Neural progenitor cell (in vitro differentiated cells): ENCODE data around the gene BRDT. TPM values are rescaled to one million over a fixed set of nuclear protein-coding genes. Genes with fewer than 3 reads are reported as not detected.

Experiments
- DNase-seq: peaks from one replicate; pipeline ENCODE4 v3.0.0-alpha.2; 2016; ENCODE audit warnings: low spot score
- H2AFZ ChIP-seq: fragments of 200-600 bp; sonication (generic); replicated peaks from 2 replicates; pipeline ENCODE4 v1.6.1; 2016; ENCODE audit warnings: antibody characterized with exemption
- H3F3A ChIP-seq: fragments of 200-600 bp; sonication (generic); 2 replicates; pipeline ENCODE4 v1.6.1; 2016; ENCODE audit warnings: antibody characterized with exemption, low read depth
- H3K27ac ChIP-seq: fragments of 200-600 bp; sonication (generic); 2 replicates; pipeline ENCODE4 v1.5.1; 2016; ENCODE audit warnings: mild to moderate bottlenecking
- H3K27me3 ChIP-seq: fragments of 200-600 bp; sonication (generic); 2 replicates; pipeline ENCODE4 v1.6.1; 2016; ENCODE audit warnings: mild to moderate bottlenecking, moderate library complexity
- H3K36me3 ChIP-seq: fragments of 200-600 bp; sonication (generic); 2 replicates; pipeline ENCODE4 v1.5.1; 2016
- H3K4me1 ChIP-seq: fragments of 200-600 bp; sonication (generic); 2 replicates; pipeline ENCODE4 v1.6.1; 2016; ENCODE audit warnings: mixed run types
- H3K4me2 ChIP-seq: fragments of 200-600 bp; sonication (generic); 2 replicates; pipeline ENCODE4 v1.6.1; 2016
- H3K4me3 ChIP-seq: fragments of 200-600 bp; sonication (generic); 2 replicates; pipeline ENCODE4 v1.5.1; 2016
- H3K79me2 ChIP-seq: fragments of 200-600 bp; sonication (generic); 2 replicates; pipeline ENCODE4 v1.6.1; 2016; ENCODE audit warnings: low read depth
- H3K9ac ChIP-seq: fragments of 200-600 bp; sonication (generic); 2 replicates; pipeline ENCODE4 v1.6.1; 2016
- H3K9me3 ChIP-seq: fragments of 200-600 bp; sonication (generic); 2 replicates; pipeline ENCODE4 v1.5.1; 2016; ENCODE audit warnings: low read depth
- H4K20me1 ChIP-seq: fragments of 200-600 bp; sonication (generic); 2 replicates; pipeline ENCODE4 v1.6.1; 2016; ENCODE audit warnings: low read depth
- H3K27ac Mint-ChIP-seq: 3 replicates; pipeline ENCODE4 v1.8.0; 2021; ENCODE audit warnings: mixed read lengths
- H3K27me3 Mint-ChIP-seq: 2 replicates; pipeline ENCODE4 v1.8.0; 2022; ENCODE audit warnings: low read depth, mild to moderate bottlenecking, inconsistent platforms, moderate library complexity, mixed read lengths; ENCODE audit not compliant: insufficient read depth
- H3K36me3 Mint-ChIP-seq: 3 replicates; pipeline ENCODE4 v1.8.0; 2021; ENCODE audit warnings: mixed read lengths
- H3K4me1 Mint-ChIP-seq: 3 replicates; pipeline ENCODE4 v1.8.0; 2021; ENCODE audit warnings: mixed read lengths
- H3K4me3 Mint-ChIP-seq: 3 replicates; pipeline ENCODE4 v1.8.0; 2021; ENCODE audit warnings: mild to moderate bottlenecking, moderate library complexity, mixed read lengths
- H3K9me3 Mint-ChIP-seq: 3 replicates; pipeline ENCODE4 v1.8.0; 2020; ENCODE audit warnings: mixed read lengths
- EZH2 ChIP-seq: fragments of 200-600 bp; sonication (generic); IDR thresholded peaks from 2 replicates; pipeline ENCODE4 v1.6.1; 2017; ENCODE audit warnings: antibody characterized with exemption, mild to moderate bottlenecking, moderate library complexity
- EZH2phosphoT487 ChIP-seq: fragments of 200-600 bp; sonication (generic); IDR thresholded peaks from 2 replicates; pipeline ENCODE4 v1.6.1; 2017; ENCODE audit warnings: antibody characterized with exemption
- total RNA-seq: library from RNA; depleted of rRNA; stranded (reverse); fragments of >200 nt; gene quantifications from 2 replicates; pipeline ENCODE4 v1.2.3, GENCODE V29; 2015; ENCODE audit warnings: low replicate concordance
- TF ChIP-seq, protein P1 (sequence below): fragments of 200-600 bp; sonication (generic); IDR thresholded peaks from 2 replicates; pipeline ENCODE4 v1.5.1; 2017; ENCODE audit warnings: antibody characterized with exemption, mild to moderate bottlenecking

The BRDT gene
- total RNA-seq, 1 donor from 2014 or later: not detected

DNA sequence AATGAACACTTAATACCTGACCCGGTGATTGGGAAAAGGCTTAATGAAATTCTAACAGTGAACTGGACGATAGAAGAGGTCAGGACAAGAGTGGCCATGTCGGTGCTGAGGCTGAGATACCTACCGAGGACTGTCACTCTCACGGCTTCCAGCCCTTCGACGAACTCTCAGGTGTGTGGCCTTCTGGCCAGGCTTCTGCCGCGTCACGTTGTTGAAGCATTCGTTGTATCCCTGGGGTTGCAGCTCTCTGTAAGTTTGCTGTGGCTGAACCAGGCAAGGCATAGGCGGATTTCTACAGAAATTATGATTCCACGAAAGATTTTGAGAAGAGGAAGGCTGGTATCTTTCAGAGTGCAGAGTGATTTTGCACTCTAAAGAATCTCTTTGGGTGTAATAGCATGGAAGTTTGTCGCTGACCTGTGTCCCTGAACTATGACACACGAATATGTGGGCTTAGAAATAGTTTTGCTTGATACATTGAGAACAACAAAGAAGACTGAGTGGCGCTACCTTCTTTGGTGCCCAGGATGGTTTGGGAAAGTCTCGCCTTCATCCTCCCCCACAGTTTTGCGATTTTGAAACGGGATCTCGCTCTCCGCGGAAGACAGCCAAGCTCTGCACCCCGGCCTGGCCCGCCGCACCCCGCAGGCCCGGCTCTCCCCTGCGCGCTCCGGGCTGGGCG lies 80.2 kb downstream of the BRDT start:
- DNase-seq: peak; percentile 5
- Histone ChIP-seq H4K20me1 (no peaks in the 10 kb centered on the region), H3K4me1 (peaks cover 10% of the 10 kb centered on the region), H3K9ac (no peak overlapping the region), H3F3A (no peaks in the 10 kb centered on the region), H3K27me3 (peaks cover 24% of the 10 kb centered on the region), H3K36me3 (no peaks in the 10 kb centered on the region), H3K4me2 (peak overlapping the region; percentile 99), H3K27ac (no peak overlapping the region), H2AFZ (peak overlapping the region; percentile 100), H3K9me3 (no peaks in the 10 kb centered on the region), H3K79me2 (no peaks in the 10 kb centered on the region), H3K4me3 (peak overlapping the region; percentile 87)
- peaks cover 15% of the 10 kb centered on the region for H3K9me3 Mint-ChIP-seq
- H3K27me3 Mint-ChIP-seq: peaks cover 6% of the 10 kb centered on the region
- H3K36me3 Mint-ChIP-seq: peaks cover 7% of the 10 kb centered on the region
- peaks cover 18% of the 10 kb centered on the region for H3K4me1 Mint-ChIP-seq
- TF ChIP-seq EZH2phosphoT487: no peak
- TF ChIP-seq, protein P1, sequence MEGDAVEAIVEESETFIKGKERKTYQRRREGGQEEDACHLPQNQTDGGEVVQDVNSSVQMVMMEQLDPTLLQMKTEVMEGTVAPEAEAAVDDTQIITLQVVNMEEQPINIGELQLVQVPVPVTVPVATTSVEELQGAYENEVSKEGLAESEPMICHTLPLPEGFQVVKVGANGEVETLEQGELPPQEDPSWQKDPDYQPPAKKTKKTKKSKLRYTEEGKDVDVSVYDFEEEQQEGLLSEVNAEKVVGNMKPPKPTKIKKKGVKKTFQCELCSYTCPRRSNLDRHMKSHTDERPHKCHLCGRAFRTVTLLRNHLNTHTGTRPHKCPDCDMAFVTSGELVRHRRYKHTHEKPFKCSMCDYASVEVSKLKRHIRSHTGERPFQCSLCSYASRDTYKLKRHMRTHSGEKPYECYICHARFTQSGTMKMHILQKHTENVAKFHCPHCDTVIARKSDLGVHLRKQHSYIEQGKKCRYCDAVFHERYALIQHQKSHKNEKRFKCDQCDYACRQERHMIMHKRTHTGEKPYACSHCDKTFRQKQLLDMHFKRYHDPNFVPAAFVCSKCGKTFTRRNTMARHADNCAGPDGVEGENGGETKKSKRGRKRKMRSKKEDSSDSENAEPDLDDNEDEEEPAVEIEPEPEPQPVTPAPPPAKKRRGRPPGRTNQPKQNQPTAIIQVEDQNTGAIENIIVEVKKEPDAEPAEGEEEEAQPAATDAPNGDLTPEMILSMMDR: no peak
- no peak for TF ChIP-seq EZH2
- peak overlapping the region; percentile 86 for H3K4me3 Mint-ChIP-seq
- H3K27ac Mint-ChIP-seq: peak overlapping the region; percentile 8

GRCh38 chr1:92030656-92031107 lies 81.5 kb downstream of the BRDT start:
- Histone ChIP-seq H3K27ac (no peak overlapping the region), H3K4me2 (peak overlapping the region; percentile 99), H3K36me3 (no peaks in the 10 kb centered on the region), H3K4me3 (peak overlapping the region; percentile 87), H3K4me1 (peaks cover 10% of the 10 kb centered on the region), H3K9me3 (no peaks in the 10 kb centered on the region), H2AFZ (peak overlapping the region; percentile 100), H3K27me3 (peaks cover 24% of the 10 kb centered on the region), H3K79me2 (no peaks in the 10 kb centered on the region), H3K9ac (no peak overlapping the region), H3F3A (no peaks in the 10 kb centered on the region), H4K20me1 (no peaks in the 10 kb centered on the region)
- Mint-ChIP-seq H3K27ac (peak overlapping the region; percentile 25), H3K36me3 (peaks cover 6% of the 10 kb centered on the region), H3K4me1 (peaks cover 18% of the 10 kb centered on the region), H3K27me3 (peaks cover 6% of the 10 kb centered on the region), H3K9me3 (peaks cover 11% of the 10 kb centered on the region), H3K4me3 (peak overlapping the region; percentile 86)
- peak; percentile 9 for DNase-seq
- TF ChIP-seq, protein P1: no peak
- no peak for TF ChIP-seq EZH2phosphoT487

GRCh38 chr1:92031281-92032110 lies 82.3 kb downstream of the BRDT start:
- Histone ChIP-seq H3K27me3 (peaks cover 24% of the 10 kb centered on the region), H3K4me1 (peaks cover 10% of the 10 kb centered on the region), H3K36me3 (no peaks in the 10 kb centered on the region), H3K9me3 (no peaks in the 10 kb centered on the region), H4K20me1 (no peaks in the 10 kb centered on the region), H3K9ac (no peak overlapping the region), H3K27ac (no peak overlapping the region), H3F3A (no peaks in the 10 kb centered on the region), H2AFZ (peak overlapping the region; percentile 100), H3K79me2 (no peaks in the 10 kb centered on the region), H3K4me2 (no peak overlapping the region), H3K4me3 (no peak overlapping the region)
- H3K27ac Mint-ChIP-seq: no peak overlapping the region
- H3K9me3 Mint-ChIP-seq: peaks cover 9% of the 10 kb centered on the region
- H3K36me3 Mint-ChIP-seq: peaks cover 6% of the 10 kb centered on the region
- H3K4me1 Mint-ChIP-seq: peaks cover 18% of the 10 kb centered on the region
- TF ChIP-seq, protein P1: no peak
- TF ChIP-seq EZH2phosphoT487: no peak
- no peak for TF ChIP-seq EZH2
- DNase-seq: no peak
- peaks cover 5% of the 10 kb centered on the region for H3K27me3 Mint-ChIP-seq
- no peak overlapping the region for H3K4me3 Mint-ChIP-seq
